IMR-90 (cell line): Measurements from ENCODE around the gene HTT-AS. TPM values are rescaled to one million over a fixed set of nuclear protein-coding genes. Genes with fewer than 3 reads are reported as not detected.

Experiments
- ATAC-seq: fragments of 200-7000 bp; cut with Tn5 transposase; 2 replicates; pipeline ENCODE4 v1.9.1; 2020; ENCODE audit warnings: low read depth, mild to moderate bottlenecking, moderate library complexity
- BruUV-seq: library from RNA; stranded (reverse); fragments of 400-500 nt; replicated peaks from 2 replicates; lab custom pipeline; 2021; lab: Mats Ljungman, UMichigan
- CTCF ChIA-PET: fragments of 300-600 bp; formaldehyde crosslinking; extraction: SDS; loops from one replicate; lab custom pipeline; 2021; ENCODE audit warnings: antibody characterized with exemption; lab: Yijun Ruan, JAX
- POLR2A ChIA-PET: fragments of 300-600 bp; sonication (Branson Sonifier 250); formaldehyde crosslinking; loops from one replicate; lab custom pipeline; 2022; ENCODE audit warnings: antibody characterized with exemption; ENCODE audit not compliant: unreplicated experiment; lab: Charles Lee
- DNase-seq: peaks from one replicate; pipeline ENCODE4 v3.0.0; 2013
- H2AFZ ChIP-seq: replicated peaks from 2 replicates; pipeline ENCODE3; 2013; ENCODE audit warnings: low read length, mild to moderate bottlenecking; ENCODE audit not compliant: poor library complexity
- H2AK5ac ChIP-seq: 2 replicates; pipeline ENCODE4 v1.6.1; 2013; ENCODE audit warnings: low read depth, low read length, inconsistent platforms
- H2AK9ac ChIP-seq: replicated peaks from 2 replicates; pipeline ENCODE3; 2013; ENCODE audit warnings: mild to moderate bottlenecking, low read depth, low read length, moderate library complexity; ENCODE audit not compliant: poor library complexity
- H2BK120ac ChIP-seq: 2 replicates; pipeline ENCODE4 v1.6.1; 2013; ENCODE audit warnings: low read depth, low read length, inconsistent platforms
- H2BK15ac ChIP-seq: 3 replicates; pipeline ENCODE4 v1.6.1; 2013; ENCODE audit warnings: low read depth, low read length, inconsistent platforms
- H2BK20ac ChIP-seq: 2 replicates; pipeline ENCODE4 v1.6.1; 2013; ENCODE audit warnings: low read depth, mild to moderate bottlenecking, inconsistent platforms, low read length, moderate library complexity
- H2BK5ac ChIP-seq: 2 replicates; pipeline ENCODE4 v1.6.1; 2013; ENCODE audit warnings: mild to moderate bottlenecking, low read depth, low read length, inconsistent platforms; ENCODE audit not compliant: poor library complexity, severe bottlenecking
- H3K14ac ChIP-seq: replicated peaks from 2 replicates; pipeline ENCODE4 v1.6.1; 2013; ENCODE audit warnings: low read depth, low read length, inconsistent platforms
- H3K18ac ChIP-seq: 2 replicates; pipeline ENCODE4 v1.6.1; 2013; ENCODE audit warnings: low read depth, low read length, control low read depth
- H3K23ac ChIP-seq: 2 replicates; pipeline ENCODE4 v1.6.1; 2013; ENCODE audit warnings: low read depth, low read length, inconsistent platforms
- H3K27ac ChIP-seq: 2 replicates; pipeline ENCODE4 v1.5.1; 2013; ENCODE audit warnings: mild to moderate bottlenecking, control low read depth, low read length; ENCODE audit not compliant: insufficient read depth
- H3K27me3 ChIP-seq: 2 replicates; pipeline ENCODE4 v1.6.1; 2013; ENCODE audit warnings: low read length; ENCODE audit not compliant: control insufficient read depth, insufficient read depth
- H3K36me3 ChIP-seq: 2 replicates; pipeline ENCODE4 v1.6.1; 2013; ENCODE audit warnings: low read length, mixed read lengths; ENCODE audit not compliant: control insufficient read depth, insufficient read depth
- H3K4ac ChIP-seq: 2 replicates; pipeline ENCODE4 v1.6.1; 2013; ENCODE audit warnings: low read depth, low read length, inconsistent platforms
- H3K4me1 ChIP-seq: 2 replicates; pipeline ENCODE4 v1.6.1; 2013; ENCODE audit warnings: low read length, mixed read lengths; ENCODE audit not compliant: control insufficient read depth, insufficient read depth
- H3K4me2 ChIP-seq: 2 replicates; pipeline ENCODE4 v1.6.1; 2013; ENCODE audit warnings: low read depth, mild to moderate bottlenecking, control low read depth, low read length, moderate library complexity
- H3K4me3 ChIP-seq: 2 replicates; pipeline ENCODE4 v1.5.1; 2013; ENCODE audit warnings: low read depth, mild to moderate bottlenecking, control low read depth, low read length, moderate library complexity; ENCODE audit not compliant: insufficient read depth
- H3K56ac ChIP-seq: 2 replicates; pipeline ENCODE4 v1.6.1; 2013; ENCODE audit warnings: low read length, inconsistent platforms; ENCODE audit not compliant: insufficient read depth; ENCODE audit errors: extremely low read depth
- H3K79me1 ChIP-seq, 2 experiments: 2 replicates each; pipeline ENCODE4 v1.6.1; 2013; ENCODE audit warnings: low read length in 2 of 2, inconsistent platforms in 1 of 2, low read depth in 1 of 2
- H3K9ac ChIP-seq: 2 replicates; pipeline ENCODE4 v1.6.1; 2013; ENCODE audit warnings: low read depth, low read length, control low read depth
- H3K9me1 ChIP-seq: 2 replicates; pipeline ENCODE4 v1.6.1; 2013; ENCODE audit warnings: low read length, inconsistent platforms; ENCODE audit not compliant: insufficient read depth
- H3K9me3 ChIP-seq: 2 replicates; pipeline ENCODE4 v1.6.1; 2013; ENCODE audit warnings: low read length; ENCODE audit not compliant: control insufficient read depth, insufficient read depth
- H4K20me1 ChIP-seq: 2 replicates; pipeline ENCODE4 v1.6.1; 2013; ENCODE audit warnings: low read length, inconsistent platforms; ENCODE audit not compliant: insufficient read depth
- H4K5ac ChIP-seq: 2 replicates; pipeline ENCODE4 v1.6.1; 2013; ENCODE audit warnings: mild to moderate bottlenecking, low read depth, low read length, control low read depth
- H4K8ac ChIP-seq, 2 experiments: 2 replicates each; pipeline ENCODE4 v1.6.1; 2013; ENCODE audit warnings: low read depth in 2 of 2, low read length in 2 of 2, control low read depth in 1 of 2, inconsistent platforms in 1 of 2
- H4K91ac ChIP-seq: 2 replicates; pipeline ENCODE4 v1.6.1; 2013; ENCODE audit warnings: low read depth, low read length, inconsistent platforms; ENCODE audit not compliant: insufficient read depth
- CEBPB ChIP-seq: IDR thresholded peaks from 2 replicates; pipeline ENCODE4 v1.6.1; 2012; ENCODE audit warnings: low read depth, low read length, improper control_type of control experiment
- CHD1 ChIP-seq: IDR thresholded peaks from 2 replicates; pipeline ENCODE4 v1.6.1; 2012; ENCODE audit warnings: low read depth, low read length, improper control_type of control experiment
- ELK1 ChIP-seq: fragments of 150-350 bp; IDR thresholded peaks from 2 replicates; pipeline ENCODE4 v1.6.1; 2016; ENCODE audit warnings: low read depth, mild to moderate bottlenecking, low read length, moderate library complexity, borderline replicate concordance
- FOS ChIP-seq: fragments of 150-350 bp; IDR thresholded peaks from 2 replicates; pipeline ENCODE4 v1.6.1; 2016; ENCODE audit warnings: low read depth, low read length
- MAFK ChIP-seq: IDR thresholded peaks from 2 replicates; pipeline ENCODE4 v1.6.1; 2012; ENCODE audit warnings: low read depth, low read length, improper control_type of control experiment
- MAZ ChIP-seq: IDR thresholded peaks from 2 replicates; pipeline ENCODE4 v1.6.1; 2012; ENCODE audit warnings: low read depth, mild to moderate bottlenecking, low read length, improper control_type of control experiment, moderate library complexity, borderline replicate concordance
- MXI1 ChIP-seq: IDR thresholded peaks from 2 replicates; pipeline ENCODE4 v1.6.1; 2012; ENCODE audit warnings: low read depth, mild to moderate bottlenecking, low read length, moderate library complexity, borderline replicate concordance
- NFE2L2 ChIP-seq: fragments of 150-350 bp; IDR thresholded peaks from 2 replicates; pipeline ENCODE4 v1.6.1; 2016; ENCODE audit warnings: low read depth, mild to moderate bottlenecking, low read length
- POLR2A ChIP-seq: IDR thresholded peaks from 2 replicates; pipeline ENCODE4 v1.6.1; 2012; ENCODE audit warnings: mild to moderate bottlenecking, low read depth, low read length
- RAD21 ChIP-seq: IDR thresholded peaks from 2 replicates; pipeline ENCODE4 v1.6.1; 2012; ENCODE audit warnings: low read length, improper control_type of control experiment
- RFX5 ChIP-seq: IDR thresholded peaks from 2 replicates; pipeline ENCODE4 v1.8.0; 2012; ENCODE audit warnings: low read depth, mild to moderate bottlenecking, low read length, moderate library complexity
- SMC3 ChIP-seq: fragments of 150-350 bp; IDR thresholded peaks from 2 replicates; pipeline ENCODE4 v1.6.1; 2016; ENCODE audit warnings: low read depth, mild to moderate bottlenecking, antibody characterized with exemption, low read length, moderate library complexity
- WGBS, 2 experiments: methylation state at CpG; one replicate each; pipeline versions ENCODE4 v1.1.5 to v1.1.7; 2013; ENCODE audit warnings: missing lambda C conversion rate in 2 of 2; ENCODE audit not compliant: insufficient read length in 1 of 2; ENCODE audit errors: extremely low coverage in 2 of 2; 5-methylcytosine and 5-hydroxymethylcytosine counted together
- dilution Hi-C: fragments of 300-500 bp; cut with HindIII; formaldehyde crosslinking; loops from one replicate; pipeline ENCODE4 v1.14.3; 2018; ENCODE audit warnings: low sequenced_read_pairs; ENCODE audit not compliant: unreplicated experiment
- in situ Hi-C: fragments of 300-500 bp; cut with MboI; formaldehyde crosslinking; loops from 3 replicates; pipeline ENCODE4 v1.14.3; 2019; ENCODE audit warnings: low sequenced_read_pairs, inconsistent platforms, mixed read lengths
- intact Hi-C: fragments of 100-400 bp; cut with micrococcal nuclease; formaldehyde crosslinking; loops from 2 replicates; pipeline ENCODE4 v1.10.0; 2022
- polyA plus RNA-seq, 3 experiments: library from polyadenylated mRNA; depleted of rRNA; stranded (reverse); fragments of >200 nt; gene quantifications; 2 replicates each; pipeline ENCODE4 v1.2.3, GENCODE V29; 2012; ENCODE audit warnings: low replicate concordance in 1 of 3
- total RNA-seq: library from RNA; depleted of rRNA; stranded (reverse); fragments of >200 nt; gene quantifications from 2 replicates; pipeline ENCODE4 v1.2.3, GENCODE V29; 2012

Gene HTT-AS
- total and polyA plus RNA-seq, 2 of the 4 experiments (the other 2 are of a cell fraction): not detected

- H3K18ac ChIP-seq: no peak overlapping the region
- POLR2A ChIA-PET: no interaction called here
- in situ Hi-C loops: no loop called here
Measured at GRCh38 chr4:3074846-3075651, 711 bp upstream of the HTT-AS start.

More at GRCh38 chr4:3074846-3075651, 711 bp upstream of the HTT-AS start:
- intact Hi-C loops: no loop called here
- peaks cover 8 to 36% of the 10 kb centered on the region in 2 experiments; a peak in 3 of 4 replicates for H3K79me1 ChIP-seq
- H3K27ac ChIP-seq: peak overlapping the region; percentile 84
- peak overlapping the region; percentile 54 for H3K4ac ChIP-seq
- no peaks in the 10 kb centered on the region for H3K36me3 ChIP-seq
- no peaks in the 10 kb centered on the region for H3K9me3 ChIP-seq
- H3K9me1 ChIP-seq: peaks cover 13% of the 10 kb centered on the region
- no peak overlapping the region for H2BK20ac ChIP-seq
- no peaks in the 10 kb centered on the region for H3K27me3 ChIP-seq
- peak overlapping the region; percentile 58 for H2BK5ac ChIP-seq
- peak overlapping the region; percentile 72; the same call in 1 of the 2 replicates for H3K14ac ChIP-seq
- TF ChIP-seq MXI1: no peak
- peak; percentile 58 for TF ChIP-seq POLR2A
- TF ChIP-seq CEBPB: no peak
- no peak for TF ChIP-seq CHD1
- no peak for TF ChIP-seq FOS
- TF ChIP-seq SMC3: no peak
- no peak for TF ChIP-seq RAD21
- no peak for TF ChIP-seq NFE2L2
- TF ChIP-seq RFX5: no peak
- no peak for TF ChIP-seq ELK1
- peak; percentile 83 for TF ChIP-seq MAZ
- no peak for TF ChIP-seq MAFK
- ATAC-seq: peak; percentile 9
- DNase-seq: peak; percentile 57
- no CpG with 5 or more reads among the region's 60 CpGs for WGBS, 2 experiments
- dilution Hi-C loops: no loop called here
- no peak overlapping the region for H4K5ac ChIP-seq
- no peak overlapping the region for H2BK120ac ChIP-seq
- no peak overlapping the region for H2BK15ac ChIP-seq
- peak overlapping the region; percentile 100 for H2AFZ ChIP-seq
- H3K4me2 ChIP-seq: peak overlapping the region; percentile 90
- peaks cover 4% of the 10 kb centered on the region; the same call in 1 of the 2 replicates for H3K4me1 ChIP-seq
- CTCF ChIA-PET: no interaction called here
- peak overlapping the region; percentile 41; the same call in 1 of the 2 replicates for H3K56ac ChIP-seq
- H4K20me1 ChIP-seq: peaks cover 42% of the 10 kb centered on the region
- peak overlapping the region; percentile 66; the same call in 1 of the 2 replicates for H4K91ac ChIP-seq
- peak overlapping the region; percentile 80 for H3K9ac ChIP-seq
- BruUV-seq: no TSS peak
- peak overlapping the region; percentile 97 for H3K4me3 ChIP-seq
- H4K8ac ChIP-seq: peak overlapping the region in 1 of 2 experiments; percentile 83; a peak in 1 of 4 replicates
- H3K23ac ChIP-seq: 0 out of 2 replicates have a peak overlapping the region, but pooled peaks have one; percentile 24
- peak overlapping the region; percentile 81 for H2AK9ac ChIP-seq
- peak overlapping the region; percentile 63 for H2AK5ac ChIP-seq
